ENCODE measurements around the gene SLC13A1. TPM values are rescaled to one million over a fixed set of nuclear protein-coding genes. Genes with fewer than 3 reads are reported as not detected.

The SLC13A1 gene
- total RNA-seq, 1 donor from 2014 or later, result not detected

- Histone ChIP-seq H3K36me3 (ENCODE audit: control insufficient read depth, insufficient read depth, low read length) (no peaks in the 10 kb centered on the region), H3K4me3 (ENCODE audit: low read depth, low read length) (no peak overlapping the region), H3K27me3 (ENCODE audit: control insufficient read depth, insufficient read depth, low read length) (no peaks in the 10 kb centered on the region)
- no peak for DNase-seq (ENCODE audit: low read depth)
- TF ChIP-seq CTCF (IDR thresholded peaks at IDR 0.05; ENCODE audit: insufficient read depth, low read length, poor library complexity, severe bottlenecking), result no peak
These were observed 48.3 kb downstream of the SLC13A1 start for GRCh38 chr7:123151443-123151842.

- DNase-seq (ENCODE audit: low read depth), result no peak
- Histone ChIP-seq H3K36me3 (ENCODE audit: control insufficient read depth, insufficient read depth, low read length) (no peaks in the 10 kb centered on the region), H3K4me3 (ENCODE audit: low read depth, low read length) (no peak overlapping the region), H3K27me3 (ENCODE audit: control insufficient read depth, insufficient read depth, low read length) (no peaks in the 10 kb centered on the region)
- no peak for TF ChIP-seq CTCF (IDR thresholded peaks at IDR 0.05; ENCODE audit: insufficient read depth, low read length, poor library complexity, severe bottlenecking)
These were observed 51.0 kb downstream of the SLC13A1 start for GRCh38 chr7:123148813-123149212.

- Histone ChIP-seq H3K4me3 (ENCODE audit: low read depth, low read length) (no peak overlapping the region), H3K27me3 (ENCODE audit: control insufficient read depth, insufficient read depth, low read length) (no peaks in the 10 kb centered on the region), H3K36me3 (ENCODE audit: control insufficient read depth, insufficient read depth, low read length) (no peaks in the 10 kb centered on the region)
- DNase-seq (ENCODE audit: low read depth), result no peak
- no peak for TF ChIP-seq CTCF (IDR thresholded peaks at IDR 0.05; ENCODE audit: insufficient read depth, low read length, poor library complexity, severe bottlenecking)
These were observed 56.3 kb downstream of the SLC13A1 start for GRCh38 chr7:123143252-123144006.

- no peak for DNase-seq (ENCODE audit: low read depth)
- Histone ChIP-seq H3K4me3 (ENCODE audit: low read depth, low read length) (no peak overlapping the region), H3K36me3 (ENCODE audit: control insufficient read depth, insufficient read depth, low read length) (no peaks in the 10 kb centered on the region), H3K27me3 (ENCODE audit: control insufficient read depth, insufficient read depth, low read length) (no peaks in the 10 kb centered on the region)
- no peak for TF ChIP-seq CTCF (IDR thresholded peaks at IDR 0.05; ENCODE audit: insufficient read depth, low read length, poor library complexity, severe bottlenecking)
These were observed 59.2 kb downstream of the SLC13A1 start for GRCh38 chr7:123140561-123140960.

GRCh38 chr7:123135960-123136359 is 63.8 kb downstream of the SLC13A1 start:
- no peaks in the 10 kb centered on the region for H3K36me3 ChIP-seq (ENCODE audit: control insufficient read depth, insufficient read depth, low read length)
- TF ChIP-seq CTCF (IDR thresholded peaks at IDR 0.05; ENCODE audit: insufficient read depth, low read length, poor library complexity, severe bottlenecking), result no peak
- no peak overlapping the region for H3K4me3 ChIP-seq (ENCODE audit: low read depth, low read length)
- no peak for DNase-seq (ENCODE audit: low read depth)
- H3K27me3 ChIP-seq (ENCODE audit: control insufficient read depth, insufficient read depth, low read length), result no peaks in the 10 kb centered on the region

GRCh38 chr7:123133924-123134323 is 65.8 kb downstream of the SLC13A1 start:
- H3K27me3 ChIP-seq (ENCODE audit: control insufficient read depth, insufficient read depth, low read length), result no peaks in the 10 kb centered on the region
- DNase-seq (ENCODE audit: low read depth), result no peak
- no peak for TF ChIP-seq CTCF (IDR thresholded peaks at IDR 0.05; ENCODE audit: insufficient read depth, low read length, poor library complexity, severe bottlenecking)
- H3K36me3 ChIP-seq (ENCODE audit: control insufficient read depth, insufficient read depth, low read length), result no peaks in the 10 kb centered on the region
- H3K4me3 ChIP-seq (ENCODE audit: low read depth, low read length), result no peak overlapping the region

Measured in kidney epithelial cell (primary cell).